ENCODE measurements around the gene ZFAND3.

ZFAND3 gene

GRCh38 chr6:38133932-38134703 is 314.6 kb downstream of the ZFAND3 start:
- no peak for DNase-seq (ENCODE audit: low read depth in 3 of 3)

- DNase-seq (ENCODE audit: low read depth in 3 of 3), result no peak
Observed at GRCh38 chr6:38134704-38135088, 315.2 kb downstream of the ZFAND3 start.

- no peak for DNase-seq (ENCODE audit: low read depth in 3 of 3)
Observed at GRCh38 chr6:38136547-38136946, 317.0 kb downstream of the ZFAND3 start.

DNA sequence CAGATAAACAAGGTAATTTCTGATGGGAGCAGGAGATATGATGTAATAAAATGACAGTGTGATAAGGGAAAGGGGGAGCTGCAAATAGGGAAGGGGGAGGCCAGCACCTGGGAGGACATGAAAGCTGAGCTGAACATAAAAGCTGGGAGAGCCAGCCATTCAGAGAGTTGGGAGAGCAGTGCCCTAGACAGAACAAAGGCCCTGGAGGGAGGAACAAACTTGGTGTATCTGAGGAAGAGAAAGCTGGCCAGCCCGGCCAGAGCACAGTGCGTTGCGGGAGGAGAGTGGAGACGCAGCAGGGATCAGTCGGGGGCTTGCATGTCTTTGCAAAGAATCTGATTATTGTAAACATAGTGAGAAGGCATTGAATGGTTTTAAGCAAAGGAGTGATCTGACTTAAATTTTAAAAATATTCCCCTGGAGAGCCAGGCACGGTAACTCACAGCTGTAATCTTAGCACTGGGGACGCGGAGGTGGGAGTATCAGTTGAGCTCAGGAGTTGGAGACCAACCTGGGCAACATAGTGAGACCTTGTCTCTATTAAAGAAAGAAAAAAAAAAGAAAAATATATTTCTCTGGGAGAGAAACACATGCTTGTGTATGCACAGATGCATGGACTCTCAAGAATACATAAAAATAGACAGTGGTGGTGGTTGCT is 318.2 kb downstream of the ZFAND3 start:
- DNase-seq (ENCODE audit: low read depth in 3 of 3), result no peak

- no peak for DNase-seq (ENCODE audit: low read depth in 3 of 3)
Observed at GRCh38 chr6:38138374-38138773, 318.8 kb downstream of the ZFAND3 start.

- DNase-seq (ENCODE audit: low read depth in 3 of 3), result no peak
Observed at GRCh38 chr6:38141085-38141484, 321.6 kb downstream of the ZFAND3 start.

DNA sequence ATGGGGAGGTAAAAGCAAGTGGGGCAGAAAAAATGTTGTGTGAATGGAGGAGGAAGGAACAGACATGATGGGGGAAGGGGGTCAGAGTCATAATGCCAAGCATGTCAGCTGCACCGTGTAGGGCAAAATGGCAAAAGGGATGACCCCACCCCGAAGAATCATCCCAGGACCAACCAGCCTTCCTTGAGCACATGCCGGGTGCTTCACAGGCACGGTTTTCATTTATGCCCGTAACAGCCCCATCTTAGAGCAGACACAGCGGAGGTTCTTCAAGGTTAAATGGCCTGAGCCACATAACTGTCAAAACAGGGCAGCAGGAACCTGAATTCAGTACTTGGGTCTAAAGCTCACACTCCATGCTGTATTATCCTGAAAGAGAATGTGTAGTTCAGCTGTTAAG is 322.2 kb downstream of the ZFAND3 start:
- DNase-seq (ENCODE audit: low read depth in 3 of 3), result no peak

GRCh38 chr6:38142178-38142902 is 322.8 kb downstream of the ZFAND3 start:
- no peak for DNase-seq (ENCODE audit: low read depth in 3 of 3)

DNA sequence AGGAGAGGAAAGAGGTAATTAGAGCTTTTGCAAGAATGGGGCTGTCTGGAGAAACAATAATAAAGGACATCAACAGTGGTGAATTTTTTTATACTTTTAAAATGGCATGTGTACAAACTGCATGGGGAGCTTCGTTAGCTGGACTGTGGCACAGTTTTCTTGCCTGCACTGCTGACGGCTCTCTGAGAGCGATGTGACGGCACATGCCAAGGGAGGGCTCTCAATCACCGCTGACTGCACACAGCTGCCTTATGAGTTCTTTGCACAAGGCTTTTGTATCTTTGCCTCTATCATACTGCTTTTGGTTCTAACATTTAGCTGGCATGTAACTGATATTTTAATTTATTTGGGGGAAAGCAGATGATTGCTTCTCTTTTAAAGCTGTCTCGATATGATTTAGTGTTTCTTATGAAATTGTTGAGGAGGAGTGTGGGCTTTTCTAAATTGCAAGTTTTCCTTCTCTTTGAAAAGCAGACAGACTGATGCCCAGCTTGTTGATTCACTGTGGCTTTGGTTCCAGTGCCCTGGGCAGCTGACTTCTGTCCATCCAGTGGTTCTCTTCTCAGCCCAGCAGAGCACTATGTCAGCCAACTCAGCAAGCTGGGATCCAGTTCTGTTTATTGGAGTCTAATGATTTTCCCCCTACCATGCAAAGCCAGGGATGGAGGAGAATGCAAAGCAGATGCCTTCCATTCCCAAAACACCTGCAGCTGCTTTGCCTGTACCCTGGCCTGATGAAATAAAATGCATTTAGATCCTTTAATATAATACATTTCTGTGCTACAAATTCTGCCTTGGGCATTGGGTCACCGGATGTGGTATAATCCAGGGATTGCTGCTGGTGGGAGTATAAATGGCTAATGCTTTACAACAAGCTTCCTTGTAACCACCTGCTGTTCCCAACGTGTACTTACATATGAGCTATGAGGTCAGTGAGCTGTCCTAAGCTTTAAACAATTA is 323.9 kb downstream of the ZFAND3 start:
- no peak for DNase-seq (ENCODE audit: low read depth in 3 of 3)

GRCh38 chr6:38144365-38144945 is 324.9 kb downstream of the ZFAND3 start:
- no peak for DNase-seq (ENCODE audit: low read depth in 3 of 3)

DNA sequence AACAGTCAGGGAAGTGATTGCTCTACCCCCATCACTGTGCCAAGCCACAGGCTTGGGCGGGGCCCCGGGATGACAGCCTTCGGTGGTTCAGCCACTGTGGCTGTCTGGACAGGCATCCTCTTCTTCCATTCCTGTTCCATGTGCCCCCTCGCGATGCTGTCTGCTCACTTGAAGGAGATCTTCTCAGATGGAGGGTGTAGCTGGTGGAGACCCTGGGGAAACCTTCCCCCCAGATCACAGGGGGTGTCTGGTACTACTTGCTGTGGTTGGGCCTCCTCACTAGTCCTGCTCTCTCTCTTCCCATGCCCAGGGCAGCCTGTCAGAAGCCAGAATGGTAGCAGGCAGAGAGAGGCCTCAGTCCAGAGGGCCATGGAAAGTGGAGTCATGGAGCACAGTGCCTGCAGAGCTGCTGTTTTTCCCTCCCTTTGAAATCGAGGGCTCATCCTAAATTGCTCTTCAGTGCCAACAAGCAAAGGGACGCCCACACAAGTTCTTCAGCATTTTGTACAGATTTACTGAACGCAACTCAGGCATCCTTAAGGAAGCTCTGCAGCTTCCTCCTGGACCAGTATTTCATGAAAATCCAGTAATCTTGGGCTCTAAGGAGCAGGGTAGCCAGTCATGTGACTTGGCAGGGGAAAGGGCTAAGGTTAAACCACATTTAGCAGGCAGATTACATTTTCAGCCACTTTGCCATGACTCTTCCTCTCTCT is 326.6 kb downstream of the ZFAND3 start:
- DNase-seq (ENCODE audit: low read depth in 3 of 3), result no peak

DNA sequence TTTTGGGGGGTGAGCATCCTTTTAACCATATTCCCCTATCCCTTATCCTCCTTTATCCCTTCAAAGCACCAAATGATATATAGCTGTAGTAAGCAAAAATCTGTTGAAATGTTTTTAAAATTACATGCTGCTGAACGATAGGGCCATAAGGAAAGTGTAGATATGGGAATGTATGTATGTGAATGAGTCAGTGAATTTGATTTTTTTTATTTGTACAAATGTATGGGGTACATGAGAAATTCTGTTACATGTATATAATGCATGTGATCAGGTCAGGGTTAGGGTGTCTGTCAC is 327.2 kb downstream of the ZFAND3 start:
- no peak for DNase-seq (ENCODE audit: low read depth in 3 of 3)

DNA sequence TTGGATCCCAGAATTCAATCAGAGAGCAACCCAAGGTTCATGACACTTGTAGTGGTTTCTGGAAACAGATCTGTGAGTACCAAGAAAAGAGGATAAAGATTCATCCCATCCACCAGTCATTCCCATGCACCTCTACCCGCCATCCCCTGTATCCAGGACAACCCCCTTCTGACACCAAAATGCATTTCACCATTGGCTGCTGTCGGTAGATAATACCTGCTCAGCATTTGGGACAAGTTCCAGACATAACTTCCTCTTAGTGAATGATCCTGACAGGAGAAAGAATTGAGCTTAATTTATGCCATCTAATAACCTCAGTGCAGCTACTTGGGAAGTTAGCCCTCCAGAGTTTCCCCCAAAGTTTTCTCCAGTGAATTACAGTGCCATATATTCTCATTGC is 329.1 kb downstream of the ZFAND3 start:
- no peak for DNase-seq (ENCODE audit: low read depth in 3 of 3)

GRCh38 chr6:38149531-38149930 is 330.0 kb downstream of the ZFAND3 start:
- DNase-seq (ENCODE audit: low read depth in 3 of 3), result no peak

DNA sequence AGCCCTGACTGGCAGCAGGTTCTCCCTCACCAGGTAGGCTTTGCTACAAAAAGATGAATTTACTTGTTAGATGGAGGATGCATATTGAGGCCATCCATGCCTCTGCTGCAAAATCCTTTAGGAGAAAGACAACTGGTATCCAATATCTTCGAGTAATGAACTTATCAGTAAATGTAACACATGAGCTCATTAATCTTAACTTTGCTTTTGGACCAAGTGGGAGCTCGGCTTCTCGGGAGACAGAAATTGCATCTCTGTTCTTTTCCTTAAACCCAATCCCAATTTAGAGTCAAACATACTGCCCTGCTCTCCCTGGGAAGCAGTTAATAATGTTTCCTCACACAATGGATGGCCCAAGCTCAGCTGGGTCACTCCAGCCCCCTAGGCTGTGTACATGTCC is 330.5 kb downstream of the ZFAND3 start:
- DNase-seq (ENCODE audit: low read depth in 3 of 3), result no peak

DNA sequence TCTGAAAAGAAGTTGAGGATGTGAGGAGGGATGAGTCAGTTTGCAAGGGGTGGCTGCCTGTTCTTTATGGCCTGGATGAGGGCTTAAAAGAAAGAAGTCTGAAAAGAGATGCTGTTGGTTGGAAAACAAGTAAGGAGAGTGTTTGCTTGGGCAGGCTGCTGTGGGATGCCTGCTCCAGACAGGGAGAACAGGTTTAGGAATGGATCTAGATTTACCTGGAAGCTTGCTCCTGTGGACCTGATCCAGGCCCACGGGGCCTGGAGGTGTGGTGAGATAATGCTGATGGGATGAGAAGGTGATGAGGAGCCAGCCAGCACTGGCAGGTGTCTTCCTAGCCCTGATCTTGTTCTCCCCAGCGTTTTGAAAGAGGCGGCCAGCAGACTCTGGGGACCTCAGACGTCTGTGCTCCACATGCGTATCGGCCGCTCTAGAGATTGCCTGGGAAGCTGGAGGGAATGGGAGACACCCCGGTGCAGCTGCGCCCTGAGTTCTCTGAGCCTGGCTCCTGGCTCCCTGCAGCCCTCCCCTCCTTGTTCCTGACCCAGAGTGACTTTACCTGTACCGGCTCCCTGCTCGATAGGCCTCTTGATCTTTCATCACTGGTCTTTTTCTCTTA is 331.3 kb downstream of the ZFAND3 start:
- no peak for DNase-seq (ENCODE audit: low read depth in 3 of 3)

GRCh38 chr6:38151580-38152500 is 332.3 kb downstream of the ZFAND3 start:
- no peak for DNase-seq (ENCODE audit: low read depth in 3 of 3)

DNA sequence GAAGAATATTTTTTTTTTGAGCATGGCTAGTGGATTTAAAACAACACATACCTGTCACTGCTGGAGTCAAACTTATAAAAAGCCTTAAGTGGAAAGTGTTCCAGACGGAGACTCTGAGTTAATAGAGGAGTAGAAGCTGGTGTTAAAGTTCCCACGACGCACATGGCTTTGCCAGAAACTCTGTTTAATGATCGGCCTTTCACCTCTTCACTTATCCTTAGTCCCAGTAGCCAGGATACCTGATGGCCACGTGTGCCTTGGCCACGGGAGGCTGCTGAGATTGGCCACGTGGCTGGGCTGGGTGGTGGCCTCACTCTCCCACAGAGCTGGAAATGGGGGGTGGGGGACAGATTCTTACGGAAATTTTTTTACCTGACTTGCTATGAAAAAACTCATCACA is 333.1 kb downstream of the ZFAND3 start:
- no peak for DNase-seq (ENCODE audit: low read depth in 3 of 3)

GRCh38 chr6:38153076-38153797 is 333.7 kb downstream of the ZFAND3 start:
- no peak for DNase-seq (ENCODE audit: low read depth in 3 of 3)
